ENCODE results near the gene CD247. TPM values are rescaled to one million over a fixed set of nuclear protein-coding genes. Genes with fewer than 3 reads are reported as not detected.

CD247 gene
- polyA plus RNA-seq, 3 donors from 2014 or later = 1,122 to 1,466 (median 1,335) TPM

GRCh38 chr1:167439301-167439988, 78.9 kb downstream of the CD247 start:
- H3K9me3 Mint-ChIP-seq = no peaks in the 10 kb centered on the region
- peaks cover 33 to 79% (median 57%) of the 10 kb centered on the region in 3 donors for H3K36me3 Mint-ChIP-seq
- DNase-seq = peak in 2 of 3 donors; percentile 54 to 57
- peaks cover 32 to 92% (median 80%) of the 10 kb centered on the region in 3 donors for H3K27me3 Mint-ChIP-seq (ENCODE audit: low read depth in 3 of 3)
- H3K27ac Mint-ChIP-seq = peak overlapping the region; percentile 92 to 99 (median 97)
- peak overlapping the region; percentile 64 to 84 (median 83) for H3K4me3 Mint-ChIP-seq
- peaks cover 94 to 97% of the 10 kb centered on the region in 2 donors for H3K4me1 Mint-ChIP-seq

GRCh38 chr1:167438171-167439138, 79.9 kb downstream of the CD247 start:
- peak overlapping the region; percentile 64 to 84 (median 83) for H3K4me3 Mint-ChIP-seq
- H3K27me3 Mint-ChIP-seq (ENCODE audit: low read depth in 3 of 3) = peaks cover 37 to 91% (median 85%) of the 10 kb centered on the region in 3 donors
- peak; percentile 62 to 71 (median 70) for DNase-seq
- peaks cover 40 to 81% (median 52%) of the 10 kb centered on the region in 3 donors for H3K36me3 Mint-ChIP-seq
- H3K27ac Mint-ChIP-seq = peak overlapping the region; percentile 92 to 99 (median 97)
- no peaks in the 10 kb centered on the region for H3K9me3 Mint-ChIP-seq
- peaks cover 94 to 97% of the 10 kb centered on the region in 2 donors for H3K4me1 Mint-ChIP-seq

- peaks cover 50 to 92% (median 88%) of the 10 kb centered on the region in 3 donors for H3K27me3 Mint-ChIP-seq (ENCODE audit: low read depth in 3 of 3)
- peak overlapping the region; percentile 55 to 83 (median 73) for H3K4me3 Mint-ChIP-seq
- H3K36me3 Mint-ChIP-seq = peaks cover 50 to 84% (median 66%) of the 10 kb centered on the region in 3 donors
- peak in 1 of 3 donors; percentile 16 for DNase-seq
- peak overlapping the region; percentile 92 to 99 (median 97) for H3K27ac Mint-ChIP-seq
- H3K9me3 Mint-ChIP-seq = no peaks in the 10 kb centered on the region
- H3K4me1 Mint-ChIP-seq = peaks cover 94 to 97% of the 10 kb centered on the region in 2 donors
These were observed 82.8 kb downstream of the CD247 start for GRCh38 chr1:167435484-167435883.

- Mint-ChIP-seq H3K4me3 (peak overlapping the region; percentile 49 to 82 (median 69)), H3K27me3 (ENCODE audit: low read depth in 3 of 3) (peaks cover 50 to 91% (median 88%) of the 10 kb centered on the region in 3 donors), H3K4me1 (peaks cover 94 to 97% of the 10 kb centered on the region in 2 donors), H3K36me3 (peaks cover 50 to 83% (median 64%) of the 10 kb centered on the region in 3 donors), H3K27ac (peak overlapping the region; percentile 95 to 100 (median 98)), H3K9me3 (no peaks in the 10 kb centered on the region)
- no peak for DNase-seq
These were observed 84.0 kb downstream of the CD247 start for GRCh38 chr1:167434306-167434705.

GRCh38 chr1:167433884-167434283, 84.4 kb downstream of the CD247 start:
- H3K4me1 Mint-ChIP-seq = peaks cover 94 to 97% of the 10 kb centered on the region in 2 donors
- no peak for DNase-seq
- H3K27ac Mint-ChIP-seq = peak overlapping the region; percentile 95 to 100 (median 98)
- no peaks in the 10 kb centered on the region for H3K9me3 Mint-ChIP-seq
- H3K27me3 Mint-ChIP-seq (ENCODE audit: low read depth in 3 of 3) = peaks cover 53 to 91% (median 88%) of the 10 kb centered on the region in 3 donors
- H3K36me3 Mint-ChIP-seq = peaks cover 50 to 80% (median 60%) of the 10 kb centered on the region in 3 donors
- H3K4me3 Mint-ChIP-seq = peak overlapping the region; percentile 49 to 82 (median 69)

GRCh38 chr1:167432780-167433179, 85.5 kb downstream of the CD247 start:
- peaks cover 45 to 73% (median 56%) of the 10 kb centered on the region in 3 donors for H3K36me3 Mint-ChIP-seq
- peaks cover 94 to 97% of the 10 kb centered on the region in 2 donors for H3K4me1 Mint-ChIP-seq
- H3K4me3 Mint-ChIP-seq = peak overlapping the region; percentile 9 to 83 (median 44)

GRCh38 chr1:167431909-167432650, 86.2 kb downstream of the CD247 start:
- H3K27ac Mint-ChIP-seq = peak overlapping the region; percentile 95 to 100 (median 98)
- peaks cover 94 to 96% of the 10 kb centered on the region in 2 donors for H3K4me1 Mint-ChIP-seq
- H3K4me3 Mint-ChIP-seq = peak overlapping the region; percentile 40 to 83 (median 68)
- peaks cover 58 to 92% (median 84%) of the 10 kb centered on the region in 3 donors for H3K27me3 Mint-ChIP-seq (ENCODE audit: low read depth in 3 of 3)
- no peaks in the 10 kb centered on the region for H3K9me3 Mint-ChIP-seq
- DNase-seq = no peak
- peaks cover 40 to 66% (median 51%) of the 10 kb centered on the region in 3 donors for H3K36me3 Mint-ChIP-seq

More at GRCh38 chr1:167432780-167433179, 85.5 kb downstream of the CD247 start:
- Mint-ChIP-seq H3K9me3 (no peaks in the 10 kb centered on the region), H3K27me3 (ENCODE audit: low read depth in 3 of 3) (peaks cover 54 to 90% (median 88%) of the 10 kb centered on the region in 3 donors), H3K27ac (peak overlapping the region; percentile 95 to 100 (median 98))
- DNase-seq = no peak

- peaks cover 93 to 96% of the 10 kb centered on the region in 2 donors for H3K4me1 Mint-ChIP-seq
- H3K36me3 Mint-ChIP-seq = peaks cover 34 to 59% (median 44%) of the 10 kb centered on the region in 3 donors
- peak overlapping the region; percentile 95 to 100 (median 98) for H3K27ac Mint-ChIP-seq
- no peaks in the 10 kb centered on the region for H3K9me3 Mint-ChIP-seq
- H3K27me3 Mint-ChIP-seq (ENCODE audit: low read depth in 3 of 3) = peaks cover 58 to 92% (median 78%) of the 10 kb centered on the region in 3 donors
- H3K4me3 Mint-ChIP-seq = peak overlapping the region; percentile 73 to 83 (median 76)
- DNase-seq = peak; percentile 61 to 64 (median 64)
These were observed 86.9 kb downstream of the CD247 start for GRCh38 chr1:167431261-167431908.

- Mint-ChIP-seq H3K36me3 (peaks cover 29 to 53% (median 39%) of the 10 kb centered on the region in 3 donors), H3K4me1 (peaks cover 91 to 93% of the 10 kb centered on the region in 2 donors), H3K27ac (peak overlapping the region; percentile 95 to 100 (median 98)), H3K9me3 (no peaks in the 10 kb centered on the region), H3K27me3 (ENCODE audit: low read depth in 3 of 3) (peaks cover 56 to 90% (median 76%) of the 10 kb centered on the region in 3 donors), H3K4me3 (peak overlapping the region; percentile 73 to 83 (median 76))
- DNase-seq = peak; percentile 73 to 79 (median 76)
These were observed 87.5 kb downstream of the CD247 start for GRCh38 chr1:167430849-167431242.

GRCh38 chr1:167430134-167430848, 88.0 kb downstream of the CD247 start:
- no peaks in the 10 kb centered on the region for H3K9me3 Mint-ChIP-seq
- peak overlapping the region; percentile 73 to 83 (median 76) for H3K4me3 Mint-ChIP-seq
- peaks cover 50 to 90% (median 71%) of the 10 kb centered on the region in 3 donors for H3K27me3 Mint-ChIP-seq (ENCODE audit: low read depth in 3 of 3)
- DNase-seq = peak; percentile 64 to 76 (median 73)
- peak overlapping the region; percentile 95 to 100 (median 98) for H3K27ac Mint-ChIP-seq
- peaks cover 90 to 93% of the 10 kb centered on the region in 2 donors for H3K4me1 Mint-ChIP-seq
- H3K36me3 Mint-ChIP-seq = peaks cover 29 to 48% (median 36%) of the 10 kb centered on the region in 3 donors

GRCh38 chr1:167429612-167430011, 88.7 kb downstream of the CD247 start:
- Mint-ChIP-seq H3K27me3 (ENCODE audit: low read depth in 3 of 3) (peaks cover 49 to 88% (median 68%) of the 10 kb centered on the region in 3 donors), H3K4me1 (peaks cover 89 to 98% of the 10 kb centered on the region in 2 donors)

More at GRCh38 chr1:167429612-167430011, 88.7 kb downstream of the CD247 start:
- Mint-ChIP-seq H3K9me3 (no peaks in the 10 kb centered on the region), H3K27ac (peak overlapping the region; percentile 95 to 100 (median 98)), H3K36me3 (peaks cover 29 to 47% (median 36%) of the 10 kb centered on the region in 3 donors), H3K4me3 (peak overlapping the region; percentile 73 to 83 (median 76))
- peak in 1 of 3 donors; percentile 30 for DNase-seq
